Endothelial cell (in vitro differentiated cells): Measurements from ENCODE around the gene S100A3. TPM values are rescaled to one million over a fixed set of nuclear protein-coding genes. Genes with fewer than 3 reads are reported as not detected.

Experiments used
- DNase-seq: peaks from one replicate; pipeline ENCODE4 v3.0.0; 2021; ENCODE audit warnings: low spot score
- H3K27ac Mint-ChIP-seq: one replicate; pipeline ENCODE4 v1.8.0; 2021; ENCODE audit warnings: mixed read lengths, inconsistent platforms; ENCODE audit not compliant: unreplicated experiment
- H3K27me3 Mint-ChIP-seq: one replicate; pipeline ENCODE4 v1.8.0; 2021; ENCODE audit warnings: mild to moderate bottlenecking, moderate library complexity, mixed read lengths, inconsistent platforms; ENCODE audit not compliant: unreplicated experiment
- H3K36me3 Mint-ChIP-seq: one replicate; pipeline ENCODE4 v1.8.0; 2021; ENCODE audit warnings: mild to moderate bottlenecking, low read depth, mixed read lengths, inconsistent platforms; ENCODE audit not compliant: unreplicated experiment
- H3K4me1 Mint-ChIP-seq: one replicate; pipeline ENCODE4 v1.8.0; 2021; ENCODE audit warnings: mild to moderate bottlenecking, mixed read lengths, inconsistent platforms; ENCODE audit not compliant: unreplicated experiment
- H3K4me3 Mint-ChIP-seq: one replicate; pipeline ENCODE4 v1.8.0; 2021; ENCODE audit warnings: mild to moderate bottlenecking, mixed read lengths, inconsistent platforms; ENCODE audit not compliant: unreplicated experiment
- H3K9me3 Mint-ChIP-seq: one replicate; pipeline ENCODE4 v1.8.0; 2021; ENCODE audit warnings: mixed read lengths, inconsistent platforms; ENCODE audit not compliant: unreplicated experiment
- total RNA-seq: library from RNA; stranded (reverse); fragmentation: NEBNext Ultra II Directional; extraction: Animal tissue kit (Norgen Biotek cat#: 25700); gene quantifications from one replicate; pipeline ENCODE4 v1.2.1, GENCODE V29; 2021; ENCODE audit not compliant: unreplicated experiment
- TF ChIP-seq, protein P1 (sequence below): fragments of 200-600 bp; sonication (generic); IDR thresholded peaks from one replicate; pipeline ENCODE4 v1.5.0; 2021; ENCODE audit warnings: antibody characterized with exemption; ENCODE audit not compliant: unreplicated experiment

S100A3 gene
- total RNA-seq, 1 donor from 2014 or later = not detected

DNA sequence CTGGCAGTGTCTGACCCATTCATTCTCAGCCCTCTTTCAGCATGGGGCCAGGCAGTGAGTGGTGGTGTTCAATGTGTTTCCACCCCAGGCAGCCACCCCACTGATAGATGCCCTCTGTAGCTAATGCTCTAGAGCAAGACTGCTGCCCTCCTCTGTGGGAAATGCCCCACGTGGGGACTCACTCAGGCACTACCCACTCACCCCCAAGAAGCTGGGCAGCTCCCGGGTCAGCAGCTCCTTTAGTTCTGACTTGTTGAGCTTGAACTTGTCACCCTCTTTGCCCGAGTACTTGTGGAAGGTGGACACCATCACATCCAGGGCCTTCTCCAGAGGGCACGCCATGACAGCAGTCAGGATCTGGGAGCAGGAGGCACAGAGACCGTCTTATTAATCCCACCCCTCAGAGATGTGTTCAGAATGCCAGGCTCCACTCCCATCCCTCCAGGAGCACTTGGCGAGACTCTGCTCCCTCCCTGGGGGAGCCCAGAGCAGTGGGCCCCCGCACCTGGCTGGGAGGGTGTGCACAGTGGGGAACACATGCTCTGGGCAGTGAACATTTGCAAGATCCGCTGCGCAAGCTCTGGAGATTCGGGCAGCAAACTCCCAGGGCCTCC is 4.5 kb downstream of the S100A3 start:
- Mint-ChIP-seq H3K4me1 (peaks cover 22% of the 10 kb centered on the region), H3K27ac (no peak overlapping the region), H3K9me3 (no peaks in the 10 kb centered on the region), H3K4me3 (no peak overlapping the region), H3K27me3 (peaks cover 13% of the 10 kb centered on the region), H3K36me3 (peaks cover 4% of the 10 kb centered on the region)
- TF ChIP-seq, protein P1, sequence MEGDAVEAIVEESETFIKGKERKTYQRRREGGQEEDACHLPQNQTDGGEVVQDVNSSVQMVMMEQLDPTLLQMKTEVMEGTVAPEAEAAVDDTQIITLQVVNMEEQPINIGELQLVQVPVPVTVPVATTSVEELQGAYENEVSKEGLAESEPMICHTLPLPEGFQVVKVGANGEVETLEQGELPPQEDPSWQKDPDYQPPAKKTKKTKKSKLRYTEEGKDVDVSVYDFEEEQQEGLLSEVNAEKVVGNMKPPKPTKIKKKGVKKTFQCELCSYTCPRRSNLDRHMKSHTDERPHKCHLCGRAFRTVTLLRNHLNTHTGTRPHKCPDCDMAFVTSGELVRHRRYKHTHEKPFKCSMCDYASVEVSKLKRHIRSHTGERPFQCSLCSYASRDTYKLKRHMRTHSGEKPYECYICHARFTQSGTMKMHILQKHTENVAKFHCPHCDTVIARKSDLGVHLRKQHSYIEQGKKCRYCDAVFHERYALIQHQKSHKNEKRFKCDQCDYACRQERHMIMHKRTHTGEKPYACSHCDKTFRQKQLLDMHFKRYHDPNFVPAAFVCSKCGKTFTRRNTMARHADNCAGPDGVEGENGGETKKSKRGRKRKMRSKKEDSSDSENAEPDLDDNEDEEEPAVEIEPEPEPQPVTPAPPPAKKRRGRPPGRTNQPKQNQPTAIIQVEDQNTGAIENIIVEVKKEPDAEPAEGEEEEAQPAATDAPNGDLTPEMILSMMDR = no peak
- DNase-seq = no peak

DNA sequence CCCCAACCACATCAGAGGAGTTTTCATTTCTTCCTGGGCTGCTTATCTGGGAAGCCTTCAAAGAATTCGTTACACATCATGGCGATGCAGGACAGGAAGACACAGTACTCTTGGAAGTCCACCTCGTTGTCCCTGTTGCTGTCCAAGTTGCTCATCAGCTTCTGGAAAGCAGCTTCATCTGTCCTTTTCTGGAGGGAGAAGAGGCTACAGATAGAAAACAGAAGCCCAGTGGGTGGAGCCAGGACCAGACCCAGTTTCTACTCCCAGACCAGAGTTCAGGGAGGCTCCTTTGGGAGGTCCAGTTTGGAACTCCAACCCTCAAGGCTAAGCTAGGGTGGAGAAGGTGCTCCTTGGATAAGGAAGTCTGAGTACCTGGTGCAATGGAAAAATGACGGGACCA is 5.3 kb downstream of the S100A3 start:
- H3K4me3 Mint-ChIP-seq = no peak overlapping the region
- no peak for DNase-seq
- no peak overlapping the region for H3K27ac Mint-ChIP-seq
- TF ChIP-seq, protein P1 = no peak
- peaks cover 13% of the 10 kb centered on the region for H3K27me3 Mint-ChIP-seq
- H3K9me3 Mint-ChIP-seq = no peaks in the 10 kb centered on the region
- peaks cover 4% of the 10 kb centered on the region for H3K36me3 Mint-ChIP-seq
- peaks cover 22% of the 10 kb centered on the region for H3K4me1 Mint-ChIP-seq

DNA sequence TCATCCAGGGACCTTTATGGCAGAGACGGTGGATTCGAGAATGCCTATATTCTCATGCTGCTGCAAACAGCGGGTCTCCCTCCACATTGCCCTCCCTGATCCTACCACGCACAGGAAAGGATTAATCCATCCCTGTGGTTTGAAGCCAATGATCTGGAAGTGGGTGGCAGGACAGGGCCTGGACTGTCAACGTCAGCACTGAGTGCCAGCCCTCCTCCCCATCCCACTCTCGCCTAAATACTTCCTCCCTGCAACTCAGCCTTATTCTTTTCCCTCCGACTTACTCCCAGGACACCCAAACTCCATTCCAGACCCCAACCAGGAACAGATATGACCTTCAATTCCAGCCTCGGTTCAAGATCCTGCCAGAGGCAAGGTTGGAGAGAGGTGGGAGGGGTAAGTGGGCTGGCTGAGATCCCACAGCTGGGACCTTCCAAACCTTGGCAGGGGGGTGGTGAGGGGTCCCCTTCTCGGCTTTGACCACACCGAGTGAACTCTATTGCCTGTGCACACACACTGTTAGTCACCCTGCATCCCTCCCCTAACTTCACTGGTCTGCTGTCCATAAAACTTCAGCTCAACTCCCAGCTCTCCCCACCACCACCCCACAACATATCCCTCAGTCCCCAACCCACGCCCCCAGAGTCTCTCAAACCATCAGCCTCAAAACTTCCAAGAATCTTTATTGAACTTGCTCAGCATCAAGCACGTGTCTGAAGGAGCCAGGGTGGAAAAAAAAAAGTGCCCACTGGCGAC is 5.9 kb downstream of the S100A3 start:
- Mint-ChIP-seq H3K36me3 (peaks cover 4% of the 10 kb centered on the region), H3K4me1 (peaks cover 22% of the 10 kb centered on the region), H3K27me3 (peaks cover 15% of the 10 kb centered on the region), H3K9me3 (no peaks in the 10 kb centered on the region), H3K27ac (no peak overlapping the region), H3K4me3 (no peak overlapping the region)
- no peak for DNase-seq
- TF ChIP-seq, protein P1 = no peak

DNA sequence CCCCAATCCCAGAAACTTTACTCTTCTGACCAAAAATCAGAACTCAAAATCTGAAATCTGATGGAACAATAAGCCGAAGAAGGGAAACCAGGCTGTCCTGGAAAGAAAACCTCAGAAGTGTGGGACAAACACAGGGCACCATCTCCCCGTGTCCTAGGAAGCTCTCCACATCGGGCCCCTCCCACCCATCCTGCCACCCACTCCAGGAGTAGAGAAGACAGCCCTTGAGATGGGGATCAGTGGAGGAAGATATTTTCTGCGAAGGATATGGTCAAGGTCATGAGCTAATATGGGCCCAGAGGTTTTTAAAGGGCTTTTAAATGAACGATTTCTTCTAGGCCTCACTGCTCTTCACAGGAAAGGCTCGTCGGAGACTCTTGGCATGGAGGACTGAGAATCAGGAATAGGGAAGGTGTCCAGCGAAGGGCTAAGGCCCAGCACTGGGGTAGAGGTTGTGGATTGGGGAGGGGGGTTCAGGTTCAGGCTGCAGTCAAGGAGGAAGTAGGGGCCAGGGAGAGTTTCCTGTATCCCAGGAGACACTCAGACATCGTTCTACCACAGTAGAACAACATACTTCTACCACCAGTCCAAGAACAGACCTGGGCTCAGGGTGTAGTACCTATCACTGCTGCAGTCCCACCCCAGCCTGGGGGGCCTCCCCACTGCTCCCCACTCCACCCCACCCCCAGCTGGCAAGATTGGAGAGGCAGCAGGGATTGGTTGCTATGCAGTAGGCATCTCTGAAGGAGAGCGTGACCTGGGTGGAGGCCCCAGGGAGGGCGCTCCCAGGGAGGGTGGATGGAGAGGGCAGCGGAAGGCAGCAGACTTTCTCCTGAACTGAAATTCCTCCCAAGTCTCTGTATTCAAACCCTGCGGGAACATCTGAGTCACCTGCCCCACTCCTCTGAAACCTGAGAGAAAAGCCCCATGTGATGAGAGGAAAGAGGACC is 7.1 kb downstream of the S100A3 start:
- H3K27ac Mint-ChIP-seq = no peak overlapping the region
- no peaks in the 10 kb centered on the region for H3K9me3 Mint-ChIP-seq
- peaks cover 22% of the 10 kb centered on the region for H3K4me1 Mint-ChIP-seq
- no peak for DNase-seq
- TF ChIP-seq, protein P1 = no peak
- H3K27me3 Mint-ChIP-seq = peaks cover 18% of the 10 kb centered on the region
- no peak overlapping the region for H3K4me3 Mint-ChIP-seq
- peaks cover 4% of the 10 kb centered on the region for H3K36me3 Mint-ChIP-seq
